Suprapubic skin (tissue), 4 donors: ENCODE measurements around the gene NGFR. TPM values are rescaled to one million over a fixed set of nuclear protein-coding genes. Genes with fewer than 3 reads are reported as not detected.
A peak's percentile ranks its signal among the peaks of the same experiment; 100 is the strongest.

Experiments
- DNase-seq, 2 donors: peaks; one replicate each; pipeline ENCODE4 v3.0.0-alpha.2; 2019; ENCODE audit warnings: low spot score in 2 of 2
- H3K27ac ChIP-seq: fragments of 200-600 bp; sonication (generic); one replicate; pipeline ENCODE4 v1.5.1; 2019
- H3K27me3 ChIP-seq: fragments of 200-600 bp; sonication (generic); one replicate; pipeline ENCODE4 v1.5.1; 2019
- H3K36me3 ChIP-seq: fragments of 200-600 bp; sonication (generic); one replicate; pipeline ENCODE4 v1.5.1; 2019
- H3K4me1 ChIP-seq: fragments of 200-600 bp; sonication (generic); one replicate; pipeline ENCODE4 v1.5.1; 2019
- H3K4me3 ChIP-seq: fragments of 200-600 bp; sonication (generic); one replicate; pipeline ENCODE4 v1.5.1; 2019; ENCODE audit warnings: mild to moderate bottlenecking
- H3K9me3 ChIP-seq: fragments of 200-600 bp; sonication (generic); one replicate; pipeline ENCODE4 v1.5.1; 2019
- CTCF ChIP-seq, 2 donors: fragments of 200-600 bp in 1 of 2; fragments of 450-650 bp in 1 of 2; sonication (generic) in 1 of 2; IDR thresholded peaks; one replicate each; pipeline ENCODE4 v1.5.1; 2016 to 2019; ENCODE audit warnings: antibody characterized with exemption in 2 of 2, mild to moderate bottlenecking in 1 of 2, moderate library complexity in 1 of 2
- EP300 ChIP-seq: sonication (generic); formaldehyde crosslinking; IDR thresholded peaks from one replicate; pipeline ENCODE4 v1.6.1; 2017; ENCODE audit warnings: antibody characterized with exemption
- POLR2A ChIP-seq, 2 donors: fragments of 450-650 bp; IDR thresholded peaks; one replicate each; pipeline ENCODE4 v1.6.1; 2017; ENCODE audit warnings: antibody characterized with exemption in 2 of 2, mild to moderate bottlenecking in 2 of 2, moderate library complexity in 2 of 2
- POLR2AphosphoS5 ChIP-seq, 3 donors: sonication (generic); formaldehyde crosslinking; IDR thresholded peaks; one replicate each; pipeline ENCODE4 v1.6.1; 2017; ENCODE audit warnings: antibody characterized with exemption in 3 of 3
- WGBS: methylation state at CpG from one replicate; pipeline ENCODE4 v1.1.5; 2018; 5-methylcytosine and 5-hydroxymethylcytosine counted together
- total RNA-seq, 4 donors: library from RNA; depleted of rRNA; stranded (reverse); fragments of >200 nt; gene quantifications; one replicate each; pipeline ENCODE4 v1.1.0, GENCODE V29; 2016

Gene NGFR
- total RNA-seq, 4 donors from 2014 or later = 18.1 to 26.8 (median 22.0) TPM

- no peaks in the 10 kb centered on the region for H3K9me3 ChIP-seq
- WGBS = 100% methylated on average over 1 of the region's 1 CpG
- TF ChIP-seq POLR2AphosphoS5 (IDR thresholded peaks at IDR 0.05) (no peak), EP300 (no peak), CTCF (IDR thresholded peaks at IDR 0.05) (no peak), POLR2A (IDR thresholded peaks at IDR 0.05) (no peak)
- no peaks in the 10 kb centered on the region for H3K36me3 ChIP-seq
- H3K27me3 ChIP-seq = no peaks in the 10 kb centered on the region
- no peak overlapping the region for H3K27ac ChIP-seq
- no peak for DNase-seq
- H3K4me3 ChIP-seq = no peak overlapping the region
- peaks cover under 1% of the 10 kb centered on the region for H3K4me1 ChIP-seq
Observed at GRCh38 chr17:49530118-49530517, 35.0 kb downstream of the NGFR start.

- WGBS = 75% methylated on average over 3 of the region's 3 CpGs
- DNase-seq = peak in 1 of 2 donors; percentile 8
- Histone ChIP-seq H3K36me3 (no peaks in the 10 kb centered on the region), H3K9me3 (no peaks in the 10 kb centered on the region), H3K4me3 (no peak overlapping the region), H3K27me3 (no peaks in the 10 kb centered on the region), H3K4me1 (peaks cover 18% of the 10 kb centered on the region), H3K27ac (no peak overlapping the region)
- TF ChIP-seq POLR2A (IDR thresholded peaks at IDR 0.05) (no peak), CTCF (IDR thresholded peaks at IDR 0.05) (no peak), POLR2AphosphoS5 (IDR thresholded peaks at IDR 0.05) (no peak), EP300 (no peak)
Observed at GRCh38 chr17:49543860-49544259, 48.8 kb downstream of the NGFR start.

GRCh38 chr17:49545007-49545660 is 50.0 kb downstream of the NGFR start:
- H3K27me3 ChIP-seq = no peaks in the 10 kb centered on the region
- no peaks in the 10 kb centered on the region for H3K9me3 ChIP-seq
- TF ChIP-seq CTCF (IDR thresholded peaks at IDR 0.05) (no peak), POLR2AphosphoS5 (IDR thresholded peaks at IDR 0.05) (no peak), EP300 (no peak), POLR2A (IDR thresholded peaks at IDR 0.05) (no peak)
- H3K36me3 ChIP-seq = no peaks in the 10 kb centered on the region
- peaks cover 18% of the 10 kb centered on the region for H3K4me1 ChIP-seq
- no peak overlapping the region for H3K4me3 ChIP-seq
- H3K27ac ChIP-seq = no peak overlapping the region
- peak; percentile 55 to 61 for DNase-seq
- 84% methylated on average over 7 of the region's 8 CpGs for WGBS

GRCh38 chr17:49545806-49546545 is 50.9 kb downstream of the NGFR start:
- TF ChIP-seq POLR2A (IDR thresholded peaks at IDR 0.05) (no peak), POLR2AphosphoS5 (IDR thresholded peaks at IDR 0.05) (no peak), CTCF (IDR thresholded peaks at IDR 0.05) (no peak)
- no peaks in the 10 kb centered on the region for H3K9me3 ChIP-seq
- WGBS = 80% methylated on average over 14 of the region's 15 CpGs
- H3K27me3 ChIP-seq = no peaks in the 10 kb centered on the region
- no peak overlapping the region for H3K27ac ChIP-seq
- H3K36me3 ChIP-seq = no peaks in the 10 kb centered on the region
- H3K4me3 ChIP-seq = no peak overlapping the region
- DNase-seq = peak; percentile 40 to 52
- peaks cover 18% of the 10 kb centered on the region for H3K4me1 ChIP-seq
